Spleen (tissue), 11 donors: Measurements from ENCODE around the gene TMEM121. TPM values are rescaled to one million over a fixed set of nuclear protein-coding genes. Genes with fewer than 3 reads are reported as not detected.
"Not testable (repeated sequence)": the region's sequence is repeated elsewhere in the genome, so short reads cannot be mapped to it uniquely, and the experiment has no call there.

ENCODE experiments used
- DNase-seq: peaks from one replicate; pipeline ENCODE4 v3.0.0-alpha.2; 2020
- H3K27ac ChIP-seq, 8 donors: fragments of 200-600 bp; sonication (generic) in 7 of 8; 1 replicate in 4 of 8; 2 replicates in 4 of 8; pipeline versions ENCODE4 v1.5.0 to v1.8.0; 2016 to 2021; ENCODE audit warnings: inconsistent platforms in 4 of 8, mild to moderate bottlenecking in 4 of 8, moderate library complexity in 1 of 8
- H3K27me3 ChIP-seq, 7 donors: fragments of 200-600 bp; sonication (generic) in 6 of 7; replicated peaks in 1 of 7; 1 replicate in 4 of 7; 2 replicates in 3 of 7; pipeline versions ENCODE4 v1.5.0 to v1.8.0; 2016 to 2021; ENCODE audit warnings: inconsistent platforms in 3 of 7, mild to moderate bottlenecking in 1 of 7
- H3K36me3 ChIP-seq, 6 donors: fragments of 200-600 bp; sonication (generic) in 5 of 6; 1 replicate in 4 of 6; 2 replicates in 2 of 6; pipeline versions ENCODE4 v1.5.0 to v1.8.0; 2016 to 2021; ENCODE audit warnings: inconsistent platforms in 2 of 6
- H3K4me1 ChIP-seq, 6 donors: fragments of 200-600 bp; sonication (generic) in 5 of 6; 1 replicate in 3 of 6; 2 replicates in 3 of 6; pipeline versions ENCODE4 v1.5.0 to v1.8.0; 2016 to 2021; ENCODE audit warnings: inconsistent platforms in 3 of 6
- H3K4me3 ChIP-seq, 8 donors: fragments of 200-600 bp; sonication (generic) in 7 of 8; 1 replicate in 4 of 8; 2 replicates in 4 of 8; pipeline versions ENCODE4 v1.5.0 to v1.8.0; 2016 to 2021; ENCODE audit warnings: inconsistent platforms in 4 of 8, mild to moderate bottlenecking in 4 of 8, moderate library complexity in 2 of 8
- H3K9me3 ChIP-seq, 8 donors: fragments of 200-600 bp; sonication (generic) in 7 of 8; 1 replicate in 4 of 8; 2 replicates in 4 of 8; pipeline versions ENCODE4 v1.5.0 to v1.8.0; 2016 to 2021; ENCODE audit warnings: inconsistent platforms in 4 of 8
- POLR2A ChIP-seq, 3 donors: fragments of 450-650 bp; IDR thresholded peaks; one replicate each; pipeline ENCODE4 v1.5.1; 2017; ENCODE audit warnings: antibody characterized with exemption in 3 of 3, mild to moderate bottlenecking in 1 of 3
- POLR2AphosphoS5 ChIP-seq, 3 donors: sonication (generic); formaldehyde crosslinking; IDR thresholded peaks; one replicate each; pipeline ENCODE4 v1.5.1; 2017; ENCODE audit warnings: antibody characterized with exemption in 3 of 3
- WGBS, 5 donors: extraction: QIAGEN DNeasy Blood & Tissue Kit in 3 of 5; methylation state at CpG; one replicate each; pipeline versions ENCODE4 v1.1.5 to v1.1.7; 2013 to 2018; 5-methylcytosine and 5-hydroxymethylcytosine counted together
- intact Hi-C: fragments of 100-400 bp; cut with DNase I; formaldehyde crosslinking; loops from one replicate; pipeline ENCODE4 v1.15.0; 2023; ENCODE audit warnings: low total_unique reads
- polyA plus RNA-seq, 3 donors: library from polyadenylated mRNA; stranded (reverse); fragments of 200-250 nt; gene quantifications; one replicate each; pipeline ENCODE4 v1.2.1, GENCODE V29; 2013
- total RNA-seq, 7 donors: library from RNA; depleted of rRNA in 3 of 7; stranded (reverse); fragments of >200 nt in 3 of 7; fragmentation: NEBNext Ultra II Directional in 4 of 7; extraction: Animal tissue kit (Norgen Biotek cat#: 25700) in 4 of 7; gene quantifications; one replicate each; pipeline versions ENCODE4 v1.1.0 to v1.2.1, GENCODE V29; 2016 to 2021
- TF ChIP-seq, protein P1 (sequence below), 11 experiments: fragments of 200-600 bp in 7 of 11; fragments of 450-650 bp in 4 of 11; sonication (generic) in 4 of 11; IDR thresholded peaks in 8 of 11; conservative IDR thresholded peaks in 3 of 11; 1 replicate in 7 of 11; 2 replicates in 4 of 11; pipeline versions ENCODE4 v1.4.0 to v1.8.0; 2016 to 2021; ENCODE audit warnings: antibody characterized with exemption in 11 of 11, inconsistent platforms in 4 of 11, mild to moderate bottlenecking in 1 of 11
- donor health status: healthy with polysubstance abuse.
- donor health status: DM: no; HTN: no; CAD: no; lungs with moderate emphysema.
- donor health status: DM: no; HTN: no; CAD: no.
- donor health status: Bipolar disorder and iron deficiency.
- donor health status: healthy.
- donor health status: DM: no; HTN: no; CAD: no.
- donor health status: DM: yes; HTN: yes; CAD: no.

The TMEM121 gene
- total and polyA plus RNA-seq, 10 donors = 3.3 to 10.4 (median 4.6) TPM

GRCh38 chr14:105568859-105569766 lies 42.7 kb downstream of the TMEM121 start:
- Histone ChIP-seq H3K27me3 (no peaks in the 10 kb centered on the region), H3K4me3 (no peak overlapping the region), H3K4me1 (no peaks in the 10 kb centered on the region), H3K27ac (peak overlapping the region in 6 of 8 donors; percentile 7 to 91 (median 76)), H3K36me3 (no peaks in the 10 kb centered on the region), H3K9me3 (no peaks in the 10 kb centered on the region)
- 85 to 96% (median 87%) methylated on average over 3 to 5 of the region's 5 CpGs for WGBS, 5 donors
- TF ChIP-seq, protein P1, sequence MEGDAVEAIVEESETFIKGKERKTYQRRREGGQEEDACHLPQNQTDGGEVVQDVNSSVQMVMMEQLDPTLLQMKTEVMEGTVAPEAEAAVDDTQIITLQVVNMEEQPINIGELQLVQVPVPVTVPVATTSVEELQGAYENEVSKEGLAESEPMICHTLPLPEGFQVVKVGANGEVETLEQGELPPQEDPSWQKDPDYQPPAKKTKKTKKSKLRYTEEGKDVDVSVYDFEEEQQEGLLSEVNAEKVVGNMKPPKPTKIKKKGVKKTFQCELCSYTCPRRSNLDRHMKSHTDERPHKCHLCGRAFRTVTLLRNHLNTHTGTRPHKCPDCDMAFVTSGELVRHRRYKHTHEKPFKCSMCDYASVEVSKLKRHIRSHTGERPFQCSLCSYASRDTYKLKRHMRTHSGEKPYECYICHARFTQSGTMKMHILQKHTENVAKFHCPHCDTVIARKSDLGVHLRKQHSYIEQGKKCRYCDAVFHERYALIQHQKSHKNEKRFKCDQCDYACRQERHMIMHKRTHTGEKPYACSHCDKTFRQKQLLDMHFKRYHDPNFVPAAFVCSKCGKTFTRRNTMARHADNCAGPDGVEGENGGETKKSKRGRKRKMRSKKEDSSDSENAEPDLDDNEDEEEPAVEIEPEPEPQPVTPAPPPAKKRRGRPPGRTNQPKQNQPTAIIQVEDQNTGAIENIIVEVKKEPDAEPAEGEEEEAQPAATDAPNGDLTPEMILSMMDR (IDR thresholded peaks at IDR 0.05 in 8 of 11, conservative IDR thresholded peaks at IDR 0.05 in 3 of 11) = no peak
- TF ChIP-seq POLR2A (IDR thresholded peaks at IDR 0.05) (no peak), POLR2AphosphoS5 (IDR thresholded peaks at IDR 0.05) (no peak)
- no peak for DNase-seq
- intact Hi-C loops = no loop called here

DNA sequence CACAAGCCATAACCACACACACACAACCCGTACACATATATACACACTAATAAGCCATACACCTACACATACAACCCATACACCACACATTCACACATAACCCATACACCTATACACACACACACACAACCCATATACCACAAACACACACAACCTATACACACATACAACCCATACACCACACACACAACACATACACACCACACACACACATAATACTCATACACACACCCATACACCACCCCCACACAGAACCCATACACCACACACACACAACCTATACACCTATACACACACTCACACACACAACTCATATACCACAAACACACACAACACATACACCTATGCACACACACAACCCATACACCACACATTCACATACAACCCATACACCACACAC lies 44.1 kb downstream of the TMEM121 start:
- Histone ChIP-seq H3K4me1 (no peaks in the 10 kb centered on the region), H3K36me3 (no peaks in the 10 kb centered on the region), H3K27me3 (no peaks in the 10 kb centered on the region), H3K9me3 (no peaks in the 10 kb centered on the region), H3K4me3 (no peak overlapping the region), H3K27ac (peak overlapping the region in 4 of 8 donors; percentile 73 to 91 (median 82))
- intact Hi-C loops = no loop called here
- no peak for DNase-seq
- no peak for TF ChIP-seq POLR2AphosphoS5 (IDR thresholded peaks at IDR 0.05)
- TF ChIP-seq POLR2A (IDR thresholded peaks at IDR 0.05) = no peak
- TF ChIP-seq, protein P1 (IDR thresholded peaks at IDR 0.05 in 8 of 11, conservative IDR thresholded peaks at IDR 0.05 in 3 of 11) = no peak
- WGBS, 5 donors = 92 to 100% (median 100%) methylated on average over 1 of the region's 1 CpG

GRCh38 chr14:105571181-105571951 lies 45.0 kb downstream of the TMEM121 start:
- H3K9me3 ChIP-seq, H3K4me1 ChIP-seq, H3K4me3 ChIP-seq, H3K36me3 ChIP-seq, intact Hi-C loops, H3K27me3 ChIP-seq: not testable (repeated sequence)
- peak; percentile 74 for DNase-seq
- WGBS, 5 donors = 59 to 76% (median 65%) methylated on average over 11 to 21 of the region's 21 CpGs
- peak overlapping the region in 7 of 8 donors; percentile 13 to 91 (median 73) for H3K27ac ChIP-seq

DNA sequence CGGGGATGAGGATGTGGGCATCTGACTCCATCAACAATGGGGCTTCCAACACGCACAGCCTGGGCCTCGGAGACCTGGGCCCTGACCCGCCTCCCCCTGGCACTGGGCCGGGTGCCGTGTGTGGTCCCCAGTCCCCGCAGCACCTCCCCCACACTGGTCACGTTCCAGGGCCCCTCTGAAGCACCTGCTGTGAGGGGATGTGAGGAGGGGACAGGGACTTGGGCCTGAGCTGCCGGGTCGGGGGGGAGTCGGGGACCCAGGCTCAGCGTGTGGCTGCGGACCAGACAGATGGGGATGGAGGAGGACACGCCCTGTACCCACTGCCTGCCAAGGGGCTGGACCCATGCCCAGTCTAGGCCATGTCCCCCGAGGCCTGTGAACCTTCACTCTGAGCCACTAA lies 45.7 kb downstream of the TMEM121 start:
- H3K27me3 ChIP-seq, H3K4me3 ChIP-seq, intact Hi-C loops, H3K36me3 ChIP-seq, H3K9me3 ChIP-seq, H3K4me1 ChIP-seq: not testable (repeated sequence)
- 40 to 77% methylated on average over 1 to 7 of the region's 15 CpGs; no CpG with 5 or more reads in 3 of the 5 donors for WGBS, 5 donors
- peak; percentile 54 for DNase-seq
- peak overlapping the region in 4 of 8 donors; percentile 73 to 91 (median 82) for H3K27ac ChIP-seq

DNA sequence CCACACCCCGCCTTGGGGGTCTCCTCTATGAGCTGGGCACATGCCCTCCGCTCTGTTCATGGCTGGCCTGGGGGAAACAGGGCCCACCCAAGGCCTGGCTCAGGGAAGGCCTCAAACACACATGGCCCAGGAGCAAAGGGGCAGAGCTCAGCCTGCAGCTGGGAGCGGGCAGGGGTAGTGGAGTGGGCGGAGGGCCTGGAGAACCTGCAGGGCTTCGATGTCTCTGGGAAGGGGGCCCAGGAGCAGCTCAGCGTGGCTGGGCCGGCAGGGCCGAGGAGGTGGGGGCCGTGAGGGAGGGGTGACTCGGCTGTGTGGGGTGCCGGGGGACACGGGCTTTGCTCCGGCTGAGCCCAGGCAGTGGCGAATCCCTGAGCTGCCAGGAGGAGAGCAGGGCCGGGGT lies 47.5 kb downstream of the TMEM121 start:
- H3K27me3 ChIP-seq, intact Hi-C loops, H3K9me3 ChIP-seq, H3K36me3 ChIP-seq, H3K4me3 ChIP-seq: not testable (repeated sequence)
- WGBS, 5 donors = 76 to 93% (median 87%) methylated on average over 7 to 13 of the region's 15 CpGs
- H3K27ac ChIP-seq = peak overlapping the region in 5 of 8 donors; percentile 9 to 91 (median 70)
- peaks cover 0 to 12% (median 0%) of the 10 kb centered on the region in 6 donors for H3K4me1 ChIP-seq
- DNase-seq = peak; percentile 68

- H3K9me3 ChIP-seq, H3K27me3 ChIP-seq, intact Hi-C loops, H3K36me3 ChIP-seq, H3K4me3 ChIP-seq: not testable (repeated sequence)
- Histone ChIP-seq H3K4me1 (peaks cover 0 to 12% (median 0%) of the 10 kb centered on the region in 6 donors), H3K27ac (peak overlapping the region in 5 of 8 donors; percentile 63 to 91 (median 70))
- peak; percentile 68 for DNase-seq
- WGBS, 5 donors = 88 to 100% methylated on average over 2 to 3 of the region's 17 CpGs; no CpG with 5 or more reads in 3 of the 5 donors
These were observed 48.0 kb downstream of the TMEM121 start for GRCh38 chr14:105574411-105574810.

GRCh38 chr14:105575016-105575700 lies 48.8 kb downstream of the TMEM121 start:
- H3K36me3 ChIP-seq, intact Hi-C loops, H3K27me3 ChIP-seq, H3K9me3 ChIP-seq, H3K4me3 ChIP-seq: not testable (repeated sequence)
- 55 to 72% (median 55%) methylated on average over 4 to 6 of the region's 17 CpGs; no CpG with 5 or more reads in 2 of the 5 donors for WGBS, 5 donors
- H3K4me1 ChIP-seq = peaks cover 0 to 12% (median 0%) of the 10 kb centered on the region in 6 donors
- DNase-seq = peak; percentile 72
- peak overlapping the region in 4 of 8 donors; percentile 47 to 68 (median 53) for H3K27ac ChIP-seq
